ENCODE measurements around the gene PLD6.

The PLD6 gene

DNA sequence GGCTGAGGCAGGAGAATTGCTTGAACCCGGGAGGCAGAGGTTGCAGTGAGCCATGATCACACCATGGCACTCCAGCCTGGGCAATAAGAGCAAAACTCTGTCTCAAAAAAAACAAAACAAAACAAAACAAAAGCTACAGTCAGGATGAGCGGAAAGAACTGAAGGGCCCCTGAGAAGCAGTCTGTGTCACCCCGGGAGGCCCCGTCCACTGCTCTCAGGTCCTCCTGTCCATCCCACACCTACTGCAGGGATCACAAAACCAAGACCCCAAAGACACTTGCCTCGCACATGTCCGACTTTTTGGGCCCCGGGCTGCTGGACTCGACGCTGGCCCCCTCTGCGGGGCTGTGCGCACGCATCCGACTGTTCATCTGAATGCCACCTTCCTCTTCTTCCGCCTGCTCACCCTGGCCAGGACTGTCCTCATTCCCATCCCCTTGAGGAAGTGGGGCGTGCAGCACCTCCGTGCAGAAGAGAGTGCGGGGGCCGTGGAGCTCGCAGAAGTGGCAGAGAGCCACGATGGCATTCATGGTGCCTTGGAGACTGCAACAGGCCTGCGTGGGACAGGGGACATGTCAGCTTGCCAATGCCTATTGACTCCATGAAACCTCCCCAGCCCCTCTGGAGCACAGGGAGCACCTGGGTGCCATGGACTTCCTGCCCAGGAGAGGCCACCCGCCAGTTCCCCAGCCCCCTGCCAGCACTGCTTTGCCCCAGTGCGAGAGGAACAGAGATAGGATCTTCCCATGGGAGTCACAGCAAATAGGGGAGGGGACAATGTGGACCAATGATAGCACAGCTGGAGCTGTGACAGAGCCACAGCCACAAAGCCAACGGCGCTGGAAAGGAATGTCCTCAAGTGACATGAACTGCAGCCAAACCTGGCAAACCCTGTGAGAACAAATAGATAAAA is 21.7 kb upstream of the PLD6 start:
- DNase-seq (ENCODE audit: low read depth, low spot score) = no peak

DNA sequence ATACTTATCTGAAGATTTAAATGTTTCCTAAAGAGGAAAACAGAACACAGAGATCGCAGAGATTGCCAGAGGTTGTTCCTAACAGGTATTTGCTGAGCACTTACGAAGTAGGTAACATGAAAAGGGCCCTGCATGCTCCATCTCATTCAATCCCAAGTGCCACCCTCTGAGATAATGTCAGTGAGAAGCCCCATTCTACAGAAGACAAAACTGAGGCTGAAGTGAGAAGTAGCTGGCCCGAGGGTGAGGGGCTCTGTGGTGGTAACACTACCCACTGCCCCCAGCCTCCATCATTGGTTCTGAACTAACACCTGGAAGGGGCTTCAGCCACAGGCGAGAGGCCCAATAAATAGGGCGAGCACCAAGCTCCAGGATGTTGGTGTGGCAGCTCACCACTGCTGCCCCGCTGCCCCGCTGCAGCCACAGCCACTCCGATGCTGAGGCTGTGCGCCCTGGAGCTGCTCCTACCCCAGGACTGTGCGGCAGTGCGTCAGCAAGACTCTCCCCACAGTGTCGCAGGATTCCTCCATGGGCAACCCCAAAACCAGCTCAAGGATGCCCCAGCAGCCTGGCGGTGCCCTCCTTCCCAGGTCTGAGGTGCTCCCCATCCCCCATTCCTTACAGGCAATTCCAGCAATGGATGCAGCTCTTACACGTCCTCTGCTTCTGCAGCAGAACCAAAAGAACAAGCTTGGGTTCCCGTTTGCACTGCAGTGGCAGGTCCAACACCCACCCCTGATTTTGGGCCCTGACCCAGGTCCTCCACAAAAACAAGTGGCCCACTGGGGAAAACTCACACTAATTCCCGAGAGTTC is 20.5 kb upstream of the PLD6 start:
- no peak for DNase-seq (ENCODE audit: low read depth, low spot score)

DNA sequence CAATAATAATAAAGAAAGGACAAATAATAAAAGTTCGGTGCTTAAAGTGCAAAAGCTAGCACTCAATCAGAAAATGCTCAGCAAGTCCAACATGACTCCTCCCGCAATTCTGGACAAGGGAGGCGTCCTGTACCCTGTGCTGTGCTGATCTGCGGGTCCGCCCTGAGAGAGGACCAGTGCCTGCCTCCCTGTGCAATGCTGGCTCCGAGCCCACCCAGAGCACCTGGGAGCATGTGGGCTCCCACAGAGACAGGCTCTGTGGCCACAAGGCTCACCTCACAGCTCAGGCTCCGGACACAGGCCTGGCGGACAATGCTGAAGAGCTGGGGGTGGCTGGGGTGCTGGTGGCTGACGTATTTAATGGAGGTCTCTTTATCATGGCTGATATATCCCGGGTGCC is 19.8 kb upstream of the PLD6 start:
- DNase-seq (ENCODE audit: low read depth, low spot score) = no peak

DNA sequence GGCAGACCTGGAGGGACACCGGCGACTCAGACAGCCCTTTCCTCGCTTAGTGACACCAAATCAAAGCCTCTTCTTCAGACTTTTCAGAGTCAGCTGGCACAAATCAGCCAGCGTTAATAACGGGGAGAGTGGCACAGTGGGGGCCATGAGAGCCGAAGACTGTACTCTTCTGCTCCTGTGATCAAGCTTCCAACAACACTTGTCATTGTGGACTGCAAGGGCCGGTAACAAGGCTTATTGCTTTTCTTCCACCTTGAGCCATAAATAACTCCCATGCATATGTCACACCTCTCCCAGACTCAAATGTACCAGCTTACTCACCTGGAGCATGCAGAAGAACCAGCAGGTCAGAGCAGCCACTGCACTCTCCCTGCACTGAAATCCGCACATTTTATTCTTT is 18.0 kb upstream of the PLD6 start:
- no peak for DNase-seq (ENCODE audit: low read depth, low spot score)

DNA sequence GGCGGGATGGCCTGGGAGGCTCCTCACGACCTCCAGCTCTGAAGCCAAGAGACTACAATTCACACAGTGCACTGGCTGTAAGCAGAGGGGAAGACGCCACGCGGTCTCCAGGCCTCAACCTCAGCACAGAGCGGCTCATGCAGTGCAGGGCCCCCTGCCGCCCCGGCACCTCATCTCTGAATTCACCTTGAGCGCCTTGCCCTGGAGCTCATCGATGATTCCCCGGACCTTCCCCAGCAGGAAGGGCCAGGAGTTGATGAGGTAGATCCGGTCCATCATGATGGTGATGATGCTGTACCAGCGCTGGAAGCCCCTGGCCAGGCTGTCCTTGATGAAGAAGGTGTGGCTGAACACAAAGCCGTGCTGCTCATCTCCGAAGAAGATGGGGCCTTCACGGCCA is 17.6 kb upstream of the PLD6 start:
- no peak for DNase-seq (ENCODE audit: low read depth, low spot score)

DNA sequence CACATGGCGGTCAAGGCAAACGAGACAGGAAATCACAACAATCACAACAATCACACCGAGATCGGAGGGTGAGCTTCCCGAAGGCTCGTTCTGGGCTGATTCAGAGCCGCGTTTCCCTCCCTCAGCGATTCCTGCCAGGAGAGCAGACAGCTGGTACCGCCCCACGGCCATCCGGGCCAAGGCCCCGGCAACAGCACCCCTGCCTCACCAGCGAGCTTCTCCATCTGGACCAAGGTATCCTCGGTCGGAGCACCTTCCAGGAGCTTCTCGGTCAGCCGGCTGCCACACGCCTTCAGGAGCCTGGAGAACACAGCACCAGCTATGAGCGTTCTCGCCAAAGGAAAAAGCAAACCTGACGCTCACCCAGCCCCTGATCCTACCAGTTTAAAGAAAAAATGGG is 15.2 kb upstream of the PLD6 start:
- no peak for DNase-seq (ENCODE audit: low read depth, low spot score)

DNA sequence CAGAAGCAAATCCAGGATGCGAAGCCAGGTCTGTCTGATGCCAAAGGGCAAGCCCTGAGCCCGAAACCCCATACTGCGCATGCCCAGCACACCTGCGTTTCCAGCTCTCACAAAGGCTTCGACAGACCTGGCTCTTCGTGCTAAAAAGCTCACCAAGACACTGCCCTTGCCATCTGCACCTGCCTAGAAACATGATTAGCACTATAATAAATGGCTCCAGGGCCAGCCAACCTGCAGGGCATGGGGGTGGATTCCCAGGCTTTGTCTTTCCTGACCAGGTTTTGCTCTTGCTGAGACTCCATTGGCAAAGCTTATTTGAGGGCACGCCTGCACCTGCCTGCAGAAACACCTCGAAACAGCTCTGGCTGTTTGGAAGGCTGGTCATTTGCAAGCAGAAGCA is 14.4 kb upstream of the PLD6 start:
- no peak for DNase-seq (ENCODE audit: low read depth, low spot score)

DNA sequence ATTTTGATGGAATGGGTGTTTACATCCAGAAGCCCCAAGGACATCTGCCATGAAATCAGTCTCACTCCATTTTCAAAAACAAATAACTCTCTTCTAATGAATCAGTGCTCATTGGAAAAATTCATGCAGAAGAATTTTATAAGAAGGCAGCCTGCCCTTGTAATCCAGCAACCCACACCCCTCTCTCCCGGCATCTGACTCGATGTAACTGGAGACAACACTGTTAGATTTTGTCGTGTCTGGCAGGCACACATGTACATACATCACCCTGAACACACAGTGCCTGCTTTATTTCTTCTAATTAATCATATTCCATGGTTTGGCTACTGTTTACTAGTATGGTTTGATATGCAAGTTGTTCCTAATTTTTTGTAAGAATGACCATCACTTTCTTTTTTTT is 11.9 kb upstream of the PLD6 start:
- no peak for DNase-seq (ENCODE audit: low read depth, low spot score)

DNA sequence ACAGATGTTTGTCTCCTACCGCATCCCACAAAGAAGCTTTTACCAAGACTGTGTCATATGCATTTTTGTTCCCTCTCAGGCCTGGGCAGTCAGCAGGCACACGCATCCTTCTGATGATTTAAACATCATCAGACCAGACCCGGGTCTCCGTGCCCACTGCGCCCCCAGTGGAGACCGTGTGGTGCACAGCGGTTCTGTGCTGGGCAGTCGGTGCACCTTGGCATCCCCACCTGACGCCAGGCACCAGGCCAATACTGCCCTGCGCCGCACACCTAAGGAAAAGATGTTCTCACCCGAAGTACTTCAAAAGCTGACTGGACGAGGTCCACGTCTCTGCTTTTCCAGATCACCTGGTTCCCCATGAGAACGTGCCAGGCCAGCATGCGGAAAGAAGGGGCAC is 10.6 kb upstream of the PLD6 start:
- DNase-seq (ENCODE audit: low read depth, low spot score) = no peak

GRCh38 chr17:17216236-17216635 is 10.1 kb upstream of the PLD6 start:
- DNase-seq (ENCODE audit: low read depth, low spot score) = no peak

DNA sequence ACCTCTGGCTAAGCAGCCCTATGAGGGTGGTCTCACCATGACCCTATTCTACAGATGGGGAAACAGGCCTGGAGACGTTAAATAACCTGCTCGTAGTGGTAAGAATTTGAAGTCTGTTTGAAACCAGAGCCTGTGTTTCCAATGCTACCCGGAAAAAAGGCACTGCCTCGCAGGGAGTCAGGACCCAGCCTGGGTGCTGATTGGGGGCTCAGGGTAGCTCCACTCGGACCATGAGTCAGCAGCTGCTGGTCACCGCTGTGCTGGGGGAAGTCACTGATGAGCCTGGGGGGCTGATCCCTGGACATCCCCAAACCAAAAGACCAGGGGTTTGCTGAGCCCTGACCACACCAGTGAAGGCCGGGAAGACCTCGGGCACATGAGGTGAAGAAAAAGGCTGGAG is 9.4 kb upstream of the PLD6 start:
- DNase-seq (ENCODE audit: low read depth, low spot score) = no peak

DNA sequence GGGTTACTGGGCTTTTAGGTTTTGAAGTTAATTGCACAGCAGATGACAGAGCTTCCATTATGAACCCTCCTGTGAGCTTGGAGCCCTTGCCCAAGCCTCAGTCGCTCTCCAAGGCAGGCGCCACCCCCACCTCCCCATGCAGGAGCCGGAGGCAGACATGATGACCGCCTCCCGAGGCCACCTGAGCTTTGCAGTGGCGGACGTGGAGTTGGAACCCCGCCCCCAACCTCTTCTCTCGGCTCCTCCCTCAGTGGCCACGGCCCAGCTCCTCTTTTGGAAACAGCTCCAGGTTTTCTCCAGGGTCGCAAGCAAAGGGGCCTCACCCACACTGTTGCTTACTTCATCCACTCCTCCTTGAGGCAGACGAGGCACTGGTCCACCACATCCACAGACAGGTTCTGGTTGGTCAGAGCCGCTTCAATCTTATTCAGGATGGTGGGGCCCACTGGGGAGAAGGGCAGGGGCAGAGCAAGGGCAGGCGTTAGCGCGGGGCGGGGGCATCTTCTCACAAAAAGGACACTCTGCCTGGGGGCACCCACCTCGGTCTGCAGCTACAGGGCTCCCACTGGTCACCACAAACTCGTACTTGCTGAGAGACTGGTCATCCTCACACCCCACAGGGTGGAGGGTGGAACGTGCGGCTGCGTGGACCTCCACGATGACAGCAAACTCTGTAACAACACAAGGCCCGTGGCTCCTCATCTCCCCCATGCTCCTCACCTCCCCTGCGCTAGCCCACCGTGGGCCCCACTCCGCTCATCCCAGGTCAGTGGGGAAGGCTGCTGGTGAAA is 8.7 kb upstream of the PLD6 start:
- DNase-seq (ENCODE audit: low read depth, low spot score) = no peak

GRCh38 chr17:17213775-17214174 is 7.6 kb upstream of the PLD6 start:
- DNase-seq (ENCODE audit: low read depth, low spot score) = no peak

GRCh38 chr17:17207998-17208397 is 1.9 kb upstream of the PLD6 start:
- DNase-seq (ENCODE audit: low read depth, low spot score) = no peak

DNA sequence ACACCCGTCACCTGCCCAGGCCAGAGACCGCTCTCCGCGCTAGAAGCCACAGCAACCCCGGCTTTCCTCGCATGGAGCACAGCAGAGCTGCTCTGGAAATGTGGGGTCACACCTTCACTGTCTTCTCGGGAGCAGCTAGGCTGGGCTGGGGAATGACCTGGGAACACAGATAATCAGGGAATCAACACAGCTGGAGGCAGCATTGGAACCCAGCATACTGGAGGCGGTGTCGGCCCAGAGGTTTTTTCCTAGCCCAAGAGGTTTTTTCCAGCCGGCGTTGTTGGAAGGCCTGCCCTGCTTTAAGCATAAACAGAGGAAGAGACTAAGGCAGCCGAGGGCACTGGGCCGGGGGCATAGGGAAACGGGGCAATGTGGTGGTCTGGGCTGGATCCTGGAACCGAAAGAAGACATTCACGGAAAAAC is 791 bp upstream of the PLD6 start:
- DNase-seq (ENCODE audit: low read depth, low spot score) = no peak

DNA sequence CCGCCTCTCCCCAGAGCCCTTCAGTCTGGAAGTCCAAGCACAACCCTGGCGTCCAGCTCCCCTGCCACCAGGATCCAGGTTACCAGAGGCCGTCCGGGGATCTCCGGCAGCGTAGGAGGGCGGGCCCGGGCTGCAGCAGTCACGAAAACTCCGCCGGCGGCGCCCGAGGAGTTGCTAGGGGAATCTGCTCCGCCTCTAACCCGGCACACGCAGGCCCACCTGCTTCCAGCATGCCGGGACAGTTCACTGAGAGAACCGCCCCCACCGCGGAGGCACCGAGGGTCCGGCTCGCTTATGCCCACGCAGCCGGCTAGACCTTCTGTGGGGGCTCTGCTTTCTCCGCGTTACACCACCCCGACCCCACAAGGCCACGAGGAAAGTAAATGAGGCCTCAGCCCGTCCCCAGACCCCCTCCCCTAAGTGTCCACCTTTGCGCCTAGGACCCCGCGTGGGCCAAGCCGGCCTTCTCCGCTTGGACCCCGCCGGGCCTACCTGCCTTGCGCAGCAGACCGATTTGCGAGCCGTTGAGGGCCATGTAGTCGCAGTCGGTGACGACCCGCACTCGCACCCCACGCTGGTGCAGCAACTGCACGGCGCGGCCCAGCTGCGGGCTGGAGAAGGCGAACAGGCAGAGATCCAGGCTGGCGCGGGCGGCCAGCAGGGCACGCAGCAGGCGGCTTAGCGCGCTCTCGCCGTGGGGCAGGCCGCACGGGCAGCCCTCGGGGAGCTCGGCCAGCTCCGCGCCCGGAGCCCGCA is 587 bp downstream of the PLD6 start:
- DNase-seq (ENCODE audit: low read depth, low spot score) = peak; percentile 34

DNA sequence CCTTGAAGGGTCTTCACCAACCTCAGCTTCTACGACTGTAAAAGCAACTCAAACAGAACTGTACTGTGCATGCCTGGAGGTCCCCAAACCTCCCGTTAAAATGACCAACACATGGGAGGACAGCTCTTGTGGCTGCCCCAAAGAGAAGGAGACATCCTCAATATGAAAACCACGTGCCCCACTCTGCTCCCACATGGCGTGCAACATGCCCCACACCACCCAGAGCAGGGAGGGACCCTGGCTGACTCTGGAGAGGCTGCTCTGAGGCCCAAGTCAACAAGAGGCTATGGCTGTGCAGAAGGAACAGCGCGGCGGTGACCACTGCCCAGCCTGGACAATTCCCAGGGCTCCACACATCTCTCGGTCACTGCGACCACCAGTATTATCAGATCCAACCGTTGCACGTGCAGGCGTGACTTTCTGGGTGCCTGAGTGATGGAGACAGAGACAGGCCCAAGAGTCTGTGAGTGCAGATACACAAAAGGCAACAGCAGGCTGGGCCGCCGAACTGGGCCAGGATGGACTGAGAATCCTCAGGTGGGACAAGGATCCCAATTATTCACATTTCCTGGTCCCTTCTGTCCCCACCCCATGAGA is 1.4 kb downstream of the PLD6 start:
- DNase-seq (ENCODE audit: low read depth, low spot score) = no peak

- no peak for DNase-seq (ENCODE audit: low read depth, low spot score)
Observed at GRCh38 chr17:17204041-17204591, 2.0 kb downstream of the PLD6 start.

GRCh38 chr17:17203173-17203730 is 2.9 kb downstream of the PLD6 start:
- no peak for DNase-seq (ENCODE audit: low read depth, low spot score)

GRCh38 chr17:17201907-17202306 is 4.2 kb downstream of the PLD6 start:
- DNase-seq (ENCODE audit: low read depth, low spot score) = no peak

Data from activated naive CD8-positive, alpha-beta T cell treated with anti-CD3 and anti-CD28 coated beads, Interleukin-2, amount 50 U/mL, for 16 hours (primary cell).